Measurements from ENCODE around the gene PARD3.
"Not testable (repeated sequence)": the region's sequence is repeated elsewhere in the genome, so short reads cannot be mapped to it uniquely, and the experiment has no call there.

PARD3 gene

GRCh38 chr10:34438741-34439140 is 376.4 kb downstream of the PARD3 start:
- no peak for DNase-seq

- no peak for DNase-seq
Measured at GRCh38 chr10:34437906-34438305, 377.2 kb downstream of the PARD3 start.

- no peak for DNase-seq
Measured at GRCh38 chr10:34434119-34434594, 380.9 kb downstream of the PARD3 start.

GRCh38 chr10:34433241-34434076 is 381.6 kb downstream of the PARD3 start:
- no peak for DNase-seq

GRCh38 chr10:34432589-34432988 is 382.5 kb downstream of the PARD3 start:
- no peak for DNase-seq

- DNase-seq = no peak
Measured at GRCh38 chr10:34430685-34431084, 384.4 kb downstream of the PARD3 start.

GRCh38 chr10:34428501-34428900 is 386.6 kb downstream of the PARD3 start:
- DNase-seq = no peak

- no peak for DNase-seq
Measured at GRCh38 chr10:34427911-34428216, 387.2 kb downstream of the PARD3 start.

GRCh38 chr10:34427158-34427910 is 387.8 kb downstream of the PARD3 start:
- DNase-seq = not testable (repeated sequence)

- DNase-seq = not testable (repeated sequence)
Measured at GRCh38 chr10:34426538-34427157, 388.4 kb downstream of the PARD3 start.

GRCh38 chr10:34426041-34426440 is 389.1 kb downstream of the PARD3 start:
- no peak for DNase-seq

GRCh38 chr10:34423673-34424625 is 391.1 kb downstream of the PARD3 start:
- DNase-seq = no peak

- DNase-seq = no peak
Measured at GRCh38 chr10:34420795-34421194, 394.3 kb downstream of the PARD3 start.

- no peak for DNase-seq
Measured at GRCh38 chr10:34420273-34420672, 394.8 kb downstream of the PARD3 start.

GRCh38 chr10:34415039-34415438 is 400.1 kb downstream of the PARD3 start:
- DNase-seq = no peak

- no peak for DNase-seq
Measured at GRCh38 chr10:34413756-34414587, 401.1 kb downstream of the PARD3 start.

GRCh38 chr10:34413214-34413613 is 401.9 kb downstream of the PARD3 start:
- no peak for DNase-seq

- no peak for DNase-seq
Measured at GRCh38 chr10:34408956-34409355, 406.1 kb downstream of the PARD3 start.

GRCh38 chr10:34408381-34408780 is 406.7 kb downstream of the PARD3 start:
- no peak for DNase-seq

- DNase-seq = no peak
Measured at GRCh38 chr10:34407324-34407805, 407.7 kb downstream of the PARD3 start.

All from NCI-H446 treated with DMSO at 0.1 percent for 48 hours (cell line).